Uterus (tissue), 4 donors: ENCODE data around the gene COL5A1. TPM values are rescaled to one million over a fixed set of nuclear protein-coding genes. Genes with fewer than 3 reads are reported as not detected.

Source experiments
- DNase-seq, 2 donors: peaks; one replicate each; pipeline ENCODE4 v3.0.0-alpha.2; 2019 to 2020
- H3K27ac ChIP-seq, 2 donors: fragments of 200-600 bp; sonication (generic); 1 replicate in 1 of 2; 2 replicates in 1 of 2; pipeline ENCODE4 v1.5.1; 2016 to 2018
- H3K27me3 ChIP-seq, 2 donors: fragments of 200-600 bp; sonication (generic); one replicate each; pipeline ENCODE4 v1.5.1; 2018 to 2019; ENCODE audit warnings: control low read depth in 1 of 2
- H3K36me3 ChIP-seq, 2 donors: fragments of 200-600 bp; sonication (generic); one replicate each; pipeline ENCODE4 v1.5.1; 2019; ENCODE audit warnings: control low read depth in 1 of 2
- H3K4me1 ChIP-seq, 2 donors: fragments of 200-600 bp; sonication (generic); one replicate each; pipeline ENCODE4 v1.5.1; 2018 to 2019; ENCODE audit warnings: control low read depth in 1 of 2
- H3K4me3 ChIP-seq, 2 donors: fragments of 200-600 bp; sonication (generic); 1 replicate in 1 of 2; 2 replicates in 1 of 2; pipeline ENCODE4 v1.5.1; 2018 to 2019; ENCODE audit warnings: mild to moderate bottlenecking in 1 of 2
- H3K9me3 ChIP-seq, 2 donors: fragments of 200-600 bp; sonication (generic); one replicate each; pipeline ENCODE4 v1.5.1; 2019; ENCODE audit warnings: control low read depth in 1 of 2
- POLR2A ChIP-seq, 2 donors: fragments of 450-650 bp; IDR thresholded peaks; one replicate each; pipeline ENCODE4 v1.6.1; 2016; ENCODE audit warnings: antibody characterized with exemption in 2 of 2, mild to moderate bottlenecking in 1 of 2, moderate library complexity in 1 of 2
- intact Hi-C: fragments of 100-400 bp; cut with DNase I; formaldehyde crosslinking; loops from one replicate; pipeline ENCODE4 v1.15.1; 2023; ENCODE audit warnings: low total_unique reads
- total RNA-seq, 4 donors: library from RNA; depleted of rRNA in 3 of 4; stranded (reverse); fragments of >200 nt in 3 of 4; gene quantifications; one replicate each; pipeline versions ENCODE4 v1.1.0 to v1.2.4, GENCODE V29; 2014 to 2023
- TF ChIP-seq, protein P1 (sequence below), 4 experiments: fragments of 200-600 bp in 2 of 4; fragments of 450-650 bp in 2 of 4; sonication (generic) in 2 of 4; IDR thresholded peaks; one replicate each; pipeline ENCODE4 v1.5.1; 2016 to 2019; ENCODE audit warnings: antibody characterized with exemption in 4 of 4, mild to moderate bottlenecking in 2 of 4, moderate library complexity in 1 of 4
- donor health status: DM: yes; HTN: yes; CAD: no.

Gene COL5A1
- total RNA-seq, 4 donors from 2014 or later: 21.2 to 604 (median 129) TPM

DNA sequence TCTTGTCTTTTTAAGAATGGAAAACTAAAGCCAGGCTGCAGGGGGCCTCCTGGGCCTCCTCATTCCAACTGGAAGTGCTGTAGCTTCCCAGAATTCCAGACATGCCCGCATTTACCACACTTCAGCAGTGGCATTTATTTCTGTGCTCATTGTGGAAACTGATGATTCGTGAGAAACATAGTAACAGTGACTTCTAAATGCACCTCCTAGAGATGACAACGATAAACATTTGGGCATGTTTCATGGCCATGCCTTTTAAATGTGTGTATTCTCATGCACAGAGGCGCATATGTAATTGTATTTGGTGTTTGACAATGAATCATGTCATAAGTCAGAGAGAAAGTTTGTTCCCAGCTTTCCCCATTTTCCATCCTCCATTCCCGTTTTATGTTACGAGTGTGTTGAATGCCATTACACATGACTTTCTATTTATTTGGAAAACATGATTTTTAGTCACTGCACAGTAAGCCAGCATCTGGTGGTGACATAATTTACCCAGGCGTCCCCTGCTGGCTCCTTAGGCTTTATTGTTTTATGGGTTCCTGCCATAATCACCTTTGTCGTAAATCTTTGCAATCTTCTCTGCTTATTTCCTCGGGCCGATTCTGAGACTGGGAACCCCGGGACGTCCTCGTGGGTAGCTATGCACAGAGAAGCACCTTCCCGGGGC, 170.2 kb downstream of the COL5A1 start:
- H3K27me3 ChIP-seq: no peaks in the 10 kb centered on the region
- no peaks in the 10 kb centered on the region for H3K4me1 ChIP-seq
- no peaks in the 10 kb centered on the region for H3K36me3 ChIP-seq
- peak overlapping the region; percentile 22 to 49 for H3K27ac ChIP-seq
- no peak for TF ChIP-seq POLR2A (IDR thresholded peaks at IDR 0.05)
- TF ChIP-seq, protein P1, sequence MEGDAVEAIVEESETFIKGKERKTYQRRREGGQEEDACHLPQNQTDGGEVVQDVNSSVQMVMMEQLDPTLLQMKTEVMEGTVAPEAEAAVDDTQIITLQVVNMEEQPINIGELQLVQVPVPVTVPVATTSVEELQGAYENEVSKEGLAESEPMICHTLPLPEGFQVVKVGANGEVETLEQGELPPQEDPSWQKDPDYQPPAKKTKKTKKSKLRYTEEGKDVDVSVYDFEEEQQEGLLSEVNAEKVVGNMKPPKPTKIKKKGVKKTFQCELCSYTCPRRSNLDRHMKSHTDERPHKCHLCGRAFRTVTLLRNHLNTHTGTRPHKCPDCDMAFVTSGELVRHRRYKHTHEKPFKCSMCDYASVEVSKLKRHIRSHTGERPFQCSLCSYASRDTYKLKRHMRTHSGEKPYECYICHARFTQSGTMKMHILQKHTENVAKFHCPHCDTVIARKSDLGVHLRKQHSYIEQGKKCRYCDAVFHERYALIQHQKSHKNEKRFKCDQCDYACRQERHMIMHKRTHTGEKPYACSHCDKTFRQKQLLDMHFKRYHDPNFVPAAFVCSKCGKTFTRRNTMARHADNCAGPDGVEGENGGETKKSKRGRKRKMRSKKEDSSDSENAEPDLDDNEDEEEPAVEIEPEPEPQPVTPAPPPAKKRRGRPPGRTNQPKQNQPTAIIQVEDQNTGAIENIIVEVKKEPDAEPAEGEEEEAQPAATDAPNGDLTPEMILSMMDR (IDR thresholded peaks at IDR 0.05): no peak
- no peak overlapping the region for H3K4me3 ChIP-seq
- intact Hi-C loops: no loop called here
- H3K9me3 ChIP-seq: no peaks in the 10 kb centered on the region
- no peak for DNase-seq

DNA sequence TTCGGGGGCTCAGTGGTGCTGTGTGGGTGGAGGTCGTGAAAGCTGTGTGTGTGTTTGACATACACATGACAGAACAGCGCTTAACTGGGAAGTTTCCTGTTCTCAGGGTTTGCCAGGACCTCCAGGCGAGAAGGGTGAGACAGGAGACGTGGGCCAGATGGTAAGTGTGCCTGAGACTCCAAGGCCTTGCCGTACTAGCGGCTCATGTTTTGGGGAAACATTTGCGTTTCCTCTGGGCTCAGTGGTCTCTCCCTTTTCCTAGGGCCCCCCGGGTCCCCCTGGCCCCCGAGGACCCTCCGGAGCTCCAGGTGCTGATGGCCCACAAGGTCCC, 170.7 kb downstream of the COL5A1 start:
- TF ChIP-seq, protein P1 (IDR thresholded peaks at IDR 0.05): no peak
- TF ChIP-seq POLR2A (IDR thresholded peaks at IDR 0.05): no peak
- no peaks in the 10 kb centered on the region for H3K4me1 ChIP-seq
- H3K36me3 ChIP-seq: no peaks in the 10 kb centered on the region
- no peaks in the 10 kb centered on the region for H3K9me3 ChIP-seq
- no peak overlapping the region for H3K4me3 ChIP-seq
- peak overlapping the region; percentile 22 to 49 for H3K27ac ChIP-seq
- DNase-seq: no peak
- H3K27me3 ChIP-seq: no peaks in the 10 kb centered on the region
- intact Hi-C loops: no loop called here

DNA sequence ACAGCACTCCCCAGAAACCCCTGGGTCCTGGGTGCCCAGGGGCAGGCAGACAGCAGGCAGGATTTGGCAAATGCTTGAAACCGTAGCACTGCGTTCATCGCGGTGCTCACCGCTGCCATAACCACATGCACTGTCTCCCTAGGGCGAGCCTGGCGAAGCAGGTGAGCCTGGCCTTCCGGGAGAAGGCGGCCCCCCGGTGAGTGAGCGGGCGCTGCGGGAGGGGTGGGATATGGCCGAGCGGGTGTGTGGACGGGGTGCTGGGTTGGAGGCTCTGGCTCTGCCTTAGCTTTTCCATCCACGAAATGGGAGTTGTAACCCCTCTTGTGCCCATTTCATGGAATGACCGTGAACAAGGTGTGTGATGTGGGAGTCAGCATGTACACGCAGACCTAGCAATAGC, 172.2 kb downstream of the COL5A1 start:
- no peak for DNase-seq
- Histone ChIP-seq H3K27ac (no peak overlapping the region), H3K27me3 (no peaks in the 10 kb centered on the region), H3K9me3 (no peaks in the 10 kb centered on the region), H3K4me3 (no peak overlapping the region), H3K36me3 (no peaks in the 10 kb centered on the region), H3K4me1 (no peaks in the 10 kb centered on the region)
- TF ChIP-seq, protein P1 (IDR thresholded peaks at IDR 0.05): no peak
- no peak for TF ChIP-seq POLR2A (IDR thresholded peaks at IDR 0.05)
- intact Hi-C loops: no loop called here

DNA sequence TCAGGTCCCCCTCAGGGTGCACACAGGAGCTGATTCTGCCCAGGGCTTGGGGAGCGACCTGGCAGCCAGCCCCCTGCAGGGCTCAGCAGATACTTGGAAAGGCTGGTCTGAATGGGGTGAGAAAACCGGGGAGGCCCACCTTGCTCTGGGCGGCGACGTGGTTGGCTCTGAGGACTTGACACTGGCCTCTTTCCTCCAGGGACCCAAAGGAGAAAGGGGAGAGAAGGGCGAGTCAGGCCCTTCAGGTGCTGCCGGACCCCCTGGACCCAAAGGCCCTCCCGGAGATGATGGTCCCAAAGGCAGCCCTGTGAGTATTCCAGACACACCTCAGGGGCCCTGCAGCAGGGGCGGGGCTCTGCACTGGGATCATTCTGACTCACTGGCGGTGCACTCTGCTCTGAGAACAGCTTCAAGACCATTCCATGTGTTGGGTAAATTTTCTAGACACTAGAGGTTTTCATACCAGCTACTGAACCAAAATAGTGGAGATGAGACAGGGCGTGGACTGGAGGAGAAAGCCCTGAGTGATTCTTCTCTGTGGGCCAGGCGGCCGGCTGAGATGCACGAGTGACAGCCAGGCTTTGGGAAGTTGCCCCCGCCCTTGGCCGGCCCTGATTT, 173.1 kb downstream of the COL5A1 start:
- DNase-seq: no peak
- no peaks in the 10 kb centered on the region for H3K27me3 ChIP-seq

More for the DNA sequence above, 173.1 kb downstream of the COL5A1 start:
- H3K36me3 ChIP-seq: no peaks in the 10 kb centered on the region
- no peak overlapping the region for H3K27ac ChIP-seq
- intact Hi-C loops: no loop called here
- no peak overlapping the region for H3K4me3 ChIP-seq
- no peaks in the 10 kb centered on the region for H3K9me3 ChIP-seq
- no peaks in the 10 kb centered on the region for H3K4me1 ChIP-seq
- TF ChIP-seq POLR2A (IDR thresholded peaks at IDR 0.05): no peak
- TF ChIP-seq, protein P1 (IDR thresholded peaks at IDR 0.05): no peak
